ENCODE results near the gene RPS16. TPM values are rescaled to one million over a fixed set of nuclear protein-coding genes. Genes with fewer than 3 reads are reported as not detected.
A peak's percentile ranks its signal among the peaks of the same experiment; 100 is the strongest.

RPS16 gene
- total RNA-seq, 1 donor = 44.9 TPM

GRCh38 chr19:39401070-39401548, 34.6 kb downstream of the RPS16 start:
- Histone ChIP-seq H3K4me3 (ENCODE audit: insufficient read depth, low read length) (no peak overlapping the region), H4K20me1 (ENCODE audit: insufficient read depth, low read length) (no peaks in the 10 kb centered on the region), H3K9me3 (ENCODE audit: low read depth, low read length) (no peaks in the 10 kb centered on the region), H3K4me1 (ENCODE audit: insufficient read depth, low read length) (peaks cover 44% of the 10 kb centered on the region), H3K79me2 (ENCODE audit: insufficient read depth, low read length) (peaks cover 4% of the 10 kb centered on the region), H2AFZ (ENCODE audit: low read length) (no peak overlapping the region), H3K36me3 (ENCODE audit: insufficient read depth, low read length) (peaks cover 6% of the 10 kb centered on the region), H3K27me3 (ENCODE audit: insufficient read depth, low read length) (no peaks in the 10 kb centered on the region), H3K27ac (ENCODE audit: low read depth, low read length) (peak overlapping the region; percentile 96), H3K4me2 (ENCODE audit: insufficient read depth, low read length) (peak overlapping the region; percentile 83)
- no peak for TF ChIP-seq CTCF (IDR thresholded peaks at IDR 0.05; ENCODE audit: extremely low read depth, low read depth, low read length)
- no peak for DNase-seq (ENCODE audit: insufficient read length, low spot score, missing footprints)

GRCh38 chr19:39400061-39400460, 35.7 kb downstream of the RPS16 start:
- H3K27me3 ChIP-seq (ENCODE audit: insufficient read depth, low read length) = no peaks in the 10 kb centered on the region

GRCh38 chr19:39399668-39400050, 36.1 kb downstream of the RPS16 start:
- peak; percentile 15 for DNase-seq (ENCODE audit: insufficient read length, low spot score, missing footprints)
- H3K9me3 ChIP-seq (ENCODE audit: low read depth, low read length) = no peaks in the 10 kb centered on the region
- no peak overlapping the region for H3K4me3 ChIP-seq (ENCODE audit: insufficient read depth, low read length)
- peaks cover 4% of the 10 kb centered on the region for H3K79me2 ChIP-seq (ENCODE audit: insufficient read depth, low read length)
- H4K20me1 ChIP-seq (ENCODE audit: insufficient read depth, low read length) = no peaks in the 10 kb centered on the region
- no peaks in the 10 kb centered on the region for H3K27me3 ChIP-seq (ENCODE audit: insufficient read depth, low read length)
- TF ChIP-seq CTCF (IDR thresholded peaks at IDR 0.05; ENCODE audit: extremely low read depth, low read depth, low read length) = no peak
- peaks cover 40% of the 10 kb centered on the region for H3K4me1 ChIP-seq (ENCODE audit: insufficient read depth, low read length)
- no peak overlapping the region for H3K27ac ChIP-seq (ENCODE audit: low read depth, low read length)
- H3K36me3 ChIP-seq (ENCODE audit: insufficient read depth, low read length) = peaks cover 12% of the 10 kb centered on the region
- no peak overlapping the region for H3K4me2 ChIP-seq (ENCODE audit: insufficient read depth, low read length)
- no peak overlapping the region for H2AFZ ChIP-seq (ENCODE audit: low read length)

More at GRCh38 chr19:39400061-39400460, 35.7 kb downstream of the RPS16 start:
- peaks cover 40% of the 10 kb centered on the region for H3K4me1 ChIP-seq (ENCODE audit: insufficient read depth, low read length)
- peaks cover 10% of the 10 kb centered on the region for H3K36me3 ChIP-seq (ENCODE audit: insufficient read depth, low read length)
- no peaks in the 10 kb centered on the region for H4K20me1 ChIP-seq (ENCODE audit: insufficient read depth, low read length)
- no peak overlapping the region for H2AFZ ChIP-seq (ENCODE audit: low read length)
- peaks cover 4% of the 10 kb centered on the region for H3K79me2 ChIP-seq (ENCODE audit: insufficient read depth, low read length)
- H3K27ac ChIP-seq (ENCODE audit: low read depth, low read length) = no peak overlapping the region
- peak; percentile 8 for DNase-seq (ENCODE audit: insufficient read length, low spot score, missing footprints)
- no peaks in the 10 kb centered on the region for H3K9me3 ChIP-seq (ENCODE audit: low read depth, low read length)
- H3K4me2 ChIP-seq (ENCODE audit: insufficient read depth, low read length) = no peak overlapping the region
- TF ChIP-seq CTCF (IDR thresholded peaks at IDR 0.05; ENCODE audit: extremely low read depth, low read depth, low read length) = no peak
- no peak overlapping the region for H3K4me3 ChIP-seq (ENCODE audit: insufficient read depth, low read length)

GRCh38 chr19:39398297-39398864, 37.4 kb downstream of the RPS16 start:
- Histone ChIP-seq H3K79me2 (ENCODE audit: insufficient read depth, low read length) (peaks cover 10% of the 10 kb centered on the region), H3K4me1 (ENCODE audit: insufficient read depth, low read length) (peaks cover 36% of the 10 kb centered on the region), H3K36me3 (ENCODE audit: insufficient read depth, low read length) (peaks cover 20% of the 10 kb centered on the region), H3K9me3 (ENCODE audit: low read depth, low read length) (no peaks in the 10 kb centered on the region), H3K27ac (ENCODE audit: low read depth, low read length) (peak overlapping the region; percentile 94), H4K20me1 (ENCODE audit: insufficient read depth, low read length) (no peaks in the 10 kb centered on the region), H3K4me2 (ENCODE audit: insufficient read depth, low read length) (peak overlapping the region; percentile 30), H2AFZ (ENCODE audit: low read length) (no peak overlapping the region), H3K27me3 (ENCODE audit: insufficient read depth, low read length) (no peaks in the 10 kb centered on the region), H3K4me3 (ENCODE audit: insufficient read depth, low read length) (no peak overlapping the region)
- TF ChIP-seq CTCF (IDR thresholded peaks at IDR 0.05; ENCODE audit: extremely low read depth, low read depth, low read length) = no peak
- peak; percentile 91 for DNase-seq (ENCODE audit: insufficient read length, low spot score, missing footprints)

All from osteoblast (primary cell).